ENCODE data around the gene SYVN1. TPM values are rescaled to one million over a fixed set of nuclear protein-coding genes. Genes with fewer than 3 reads are reported as not detected.
A peak's percentile ranks its signal among the peaks of the same experiment; 100 is the strongest.
"Not testable (repeated sequence)": the region's sequence is repeated elsewhere in the genome, so short reads cannot be mapped to it uniquely, and the experiment has no call there.

SYVN1 gene
- total RNA-seq, 1 donor from 2014 or later, result 54.7 TPM

- DNase-seq, result no peak
- Mint-ChIP-seq H3K27ac (ENCODE audit: unreplicated experiment) (no peak overlapping the region), H3K9me3 (ENCODE audit: unreplicated experiment) (peaks cover 5% of the 10 kb centered on the region), H3K36me3 (ENCODE audit: unreplicated experiment) (no peaks in the 10 kb centered on the region), H3K4me3 (ENCODE audit: unreplicated experiment) (no peak overlapping the region), H3K4me1 (ENCODE audit: low read depth, unreplicated experiment) (peaks cover 2% of the 10 kb centered on the region), H3K27me3 (ENCODE audit: unreplicated experiment) (no peaks in the 10 kb centered on the region)
- TF ChIP-seq, protein P1, sequence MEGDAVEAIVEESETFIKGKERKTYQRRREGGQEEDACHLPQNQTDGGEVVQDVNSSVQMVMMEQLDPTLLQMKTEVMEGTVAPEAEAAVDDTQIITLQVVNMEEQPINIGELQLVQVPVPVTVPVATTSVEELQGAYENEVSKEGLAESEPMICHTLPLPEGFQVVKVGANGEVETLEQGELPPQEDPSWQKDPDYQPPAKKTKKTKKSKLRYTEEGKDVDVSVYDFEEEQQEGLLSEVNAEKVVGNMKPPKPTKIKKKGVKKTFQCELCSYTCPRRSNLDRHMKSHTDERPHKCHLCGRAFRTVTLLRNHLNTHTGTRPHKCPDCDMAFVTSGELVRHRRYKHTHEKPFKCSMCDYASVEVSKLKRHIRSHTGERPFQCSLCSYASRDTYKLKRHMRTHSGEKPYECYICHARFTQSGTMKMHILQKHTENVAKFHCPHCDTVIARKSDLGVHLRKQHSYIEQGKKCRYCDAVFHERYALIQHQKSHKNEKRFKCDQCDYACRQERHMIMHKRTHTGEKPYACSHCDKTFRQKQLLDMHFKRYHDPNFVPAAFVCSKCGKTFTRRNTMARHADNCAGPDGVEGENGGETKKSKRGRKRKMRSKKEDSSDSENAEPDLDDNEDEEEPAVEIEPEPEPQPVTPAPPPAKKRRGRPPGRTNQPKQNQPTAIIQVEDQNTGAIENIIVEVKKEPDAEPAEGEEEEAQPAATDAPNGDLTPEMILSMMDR (IDR thresholded peaks at IDR 0.05; ENCODE audit: partially characterized antibody, unreplicated experiment), result no peak
Observed at GRCh38 chr11:65152122-65152521, 17.8 kb upstream of the SYVN1 start.

DNA sequence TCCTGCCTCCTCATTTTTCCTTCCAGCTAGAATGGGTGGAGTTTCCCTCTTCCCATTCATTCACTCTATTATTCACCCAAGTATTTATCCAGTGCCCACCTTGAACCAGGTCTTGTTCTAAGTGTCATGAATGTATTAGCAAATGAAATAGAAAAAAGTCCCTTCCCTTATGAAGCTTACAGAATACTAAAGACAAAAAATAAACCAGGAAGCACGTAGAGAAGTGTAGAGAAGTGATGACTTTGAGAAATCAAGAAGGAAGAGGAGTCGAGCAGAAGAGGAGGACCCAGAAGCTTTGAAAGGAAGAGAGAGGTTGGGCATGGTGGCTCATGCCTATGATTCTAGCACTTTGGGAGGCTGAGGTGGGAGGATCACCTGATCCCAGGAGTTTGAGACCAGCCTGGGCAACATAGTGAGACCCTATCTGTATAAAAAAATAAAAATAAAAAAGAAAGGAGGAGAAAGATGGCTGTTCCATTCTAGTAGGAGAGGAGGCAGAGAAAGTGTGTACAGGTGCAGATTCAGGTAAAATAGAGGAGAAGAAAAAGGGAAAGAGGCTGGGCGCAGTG lies 17.1 kb upstream of the SYVN1 start:
- Mint-ChIP-seq H3K4me3 (ENCODE audit: unreplicated experiment) (no peak overlapping the region), H3K4me1 (ENCODE audit: low read depth, unreplicated experiment) (peaks cover 2% of the 10 kb centered on the region), H3K9me3 (ENCODE audit: unreplicated experiment) (peaks cover 5% of the 10 kb centered on the region), H3K27ac (ENCODE audit: unreplicated experiment) (no peak overlapping the region), H3K36me3 (ENCODE audit: unreplicated experiment) (no peaks in the 10 kb centered on the region), H3K27me3 (ENCODE audit: unreplicated experiment) (no peaks in the 10 kb centered on the region)
- no peak for DNase-seq
- TF ChIP-seq, protein P1 (IDR thresholded peaks at IDR 0.05; ENCODE audit: partially characterized antibody, unreplicated experiment), result no peak

DNA sequence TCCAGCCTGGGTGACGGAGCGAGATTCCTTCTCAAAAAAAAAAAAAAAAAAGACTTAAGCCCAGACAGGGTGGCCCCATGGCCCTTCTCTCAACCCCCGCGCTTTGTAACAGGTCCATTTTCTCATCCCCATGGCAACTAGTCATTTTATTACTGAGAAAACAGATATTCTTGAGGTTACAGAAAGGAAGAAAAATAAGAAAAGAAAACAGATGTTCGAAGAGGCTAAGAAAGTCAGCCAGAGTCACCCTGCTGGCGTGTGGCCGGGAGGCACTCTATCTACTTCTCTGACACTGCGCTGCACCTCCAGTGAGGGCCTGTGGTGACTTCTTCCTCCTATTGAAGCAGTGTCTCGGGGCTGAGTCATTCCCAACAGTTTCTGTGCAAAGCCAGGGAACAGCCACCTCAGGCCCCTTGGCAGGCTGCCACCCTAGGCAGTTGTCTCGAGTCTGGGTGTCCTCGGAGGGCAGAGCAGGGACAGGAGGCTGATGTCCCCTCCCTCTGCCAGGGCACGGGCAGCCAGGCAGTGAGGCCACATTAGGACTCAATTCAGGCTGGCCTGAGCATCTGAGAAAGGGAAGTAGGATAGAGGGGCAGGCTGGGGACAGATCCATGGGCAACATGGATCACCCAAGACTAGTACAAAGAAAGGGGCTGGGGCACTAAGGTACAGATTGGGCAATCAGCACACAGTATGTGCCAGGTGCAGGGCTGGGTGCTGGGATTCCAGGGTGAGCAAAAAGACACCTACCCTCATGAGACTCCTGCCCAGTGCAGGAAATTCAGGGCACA lies 16.4 kb upstream of the SYVN1 start:
- TF ChIP-seq, protein P1 (IDR thresholded peaks at IDR 0.05; ENCODE audit: partially characterized antibody, unreplicated experiment), result no peak
- Mint-ChIP-seq H3K27ac (ENCODE audit: unreplicated experiment) (no peak overlapping the region), H3K36me3 (ENCODE audit: unreplicated experiment) (no peaks in the 10 kb centered on the region), H3K9me3 (ENCODE audit: unreplicated experiment) (peaks cover 5% of the 10 kb centered on the region), H3K4me1 (ENCODE audit: low read depth, unreplicated experiment) (peaks cover 2% of the 10 kb centered on the region), H3K4me3 (ENCODE audit: unreplicated experiment) (no peak overlapping the region), H3K27me3 (ENCODE audit: unreplicated experiment) (no peaks in the 10 kb centered on the region)
- no peak for DNase-seq

GRCh38 chr11:65150131-65150508 lies 15.8 kb upstream of the SYVN1 start:
- not testable (repeated sequence) for DNase-seq; H3K36me3 Mint-ChIP-seq (ENCODE audit: unreplicated experiment); H3K4me1 Mint-ChIP-seq (ENCODE audit: low read depth, unreplicated experiment); H3K4me3 Mint-ChIP-seq (ENCODE audit: unreplicated experiment); H3K27me3 Mint-ChIP-seq (ENCODE audit: unreplicated experiment); H3K9me3 Mint-ChIP-seq (ENCODE audit: unreplicated experiment)
- H3K27ac Mint-ChIP-seq (ENCODE audit: unreplicated experiment), result peak overlapping the region; percentile 73

- peaks cover 5% of the 10 kb centered on the region for H3K9me3 Mint-ChIP-seq (ENCODE audit: unreplicated experiment)
- H3K27me3 Mint-ChIP-seq (ENCODE audit: unreplicated experiment), result no peaks in the 10 kb centered on the region
- no peak overlapping the region for H3K27ac Mint-ChIP-seq (ENCODE audit: unreplicated experiment)
- TF ChIP-seq, protein P1 (IDR thresholded peaks at IDR 0.05; ENCODE audit: partially characterized antibody, unreplicated experiment), result no peak
- H3K4me1 Mint-ChIP-seq (ENCODE audit: low read depth, unreplicated experiment), result peaks cover 2% of the 10 kb centered on the region
- no peaks in the 10 kb centered on the region for H3K36me3 Mint-ChIP-seq (ENCODE audit: unreplicated experiment)
- no peak overlapping the region for H3K4me3 Mint-ChIP-seq (ENCODE audit: unreplicated experiment)
- DNase-seq, result no peak
Observed at GRCh38 chr11:65148657-65149056, 14.3 kb upstream of the SYVN1 start.
